ENCODE results near the gene NR2C2AP. TPM values are rescaled to one million over a fixed set of nuclear protein-coding genes. Genes with fewer than 3 reads are reported as not detected.

The NR2C2AP gene
- total and polyA plus RNA-seq, 2 of the 13 experiments (the other 11 are each of a cell fraction or from before 2014, with no cell fraction given): 12.2 to 26.8 TPM

DNA sequence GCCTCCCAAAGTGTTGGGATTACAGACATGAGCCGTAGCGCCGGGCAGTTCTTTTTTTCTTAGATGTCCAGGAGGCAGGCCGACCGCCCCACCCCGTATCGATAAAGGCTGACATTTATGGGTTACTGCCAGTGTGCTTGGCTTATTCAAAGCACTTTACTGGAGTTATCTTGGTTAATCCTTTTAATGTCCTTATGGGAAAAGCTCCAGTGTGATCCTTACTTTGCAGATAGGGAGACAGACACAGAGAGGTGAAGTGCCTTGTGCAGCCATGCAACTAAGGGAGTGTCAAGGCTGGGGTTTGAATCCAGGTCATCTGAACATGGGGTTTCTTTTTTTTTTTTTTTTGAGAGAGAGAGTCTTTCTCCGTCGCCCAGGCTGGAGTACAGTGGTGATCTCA is 27.8 kb upstream of the NR2C2AP start (continued):
- TF ChIP-seq ZNF737 (CRISPR knock-in tag; IDR thresholded peaks at IDR 0.05; ENCODE audit: borderline replicate concordance): no peak
- no peak for TF ChIP-seq ZNF563 (CRISPR knock-in tag; IDR thresholded peaks at IDR 0.05)
- TF ChIP-seq TCF7 (IDR thresholded peaks at IDR 0.05; ENCODE audit: low read depth): no peak
- TF ChIP-seq ZNF710 (CRISPR knock-in tag; IDR thresholded peaks at IDR 0.05; ENCODE audit: borderline replicate concordance): no peak
- no peak for TF ChIP-seq SNRNP70 (IDR thresholded peaks at IDR 0.05; ENCODE audit: low read depth, low read length)
- no peak for TF ChIP-seq HMG20B (CRISPR knock-in tag; conservative IDR thresholded peaks at IDR 0.05)
- TF ChIP-seq, protein P1, sequence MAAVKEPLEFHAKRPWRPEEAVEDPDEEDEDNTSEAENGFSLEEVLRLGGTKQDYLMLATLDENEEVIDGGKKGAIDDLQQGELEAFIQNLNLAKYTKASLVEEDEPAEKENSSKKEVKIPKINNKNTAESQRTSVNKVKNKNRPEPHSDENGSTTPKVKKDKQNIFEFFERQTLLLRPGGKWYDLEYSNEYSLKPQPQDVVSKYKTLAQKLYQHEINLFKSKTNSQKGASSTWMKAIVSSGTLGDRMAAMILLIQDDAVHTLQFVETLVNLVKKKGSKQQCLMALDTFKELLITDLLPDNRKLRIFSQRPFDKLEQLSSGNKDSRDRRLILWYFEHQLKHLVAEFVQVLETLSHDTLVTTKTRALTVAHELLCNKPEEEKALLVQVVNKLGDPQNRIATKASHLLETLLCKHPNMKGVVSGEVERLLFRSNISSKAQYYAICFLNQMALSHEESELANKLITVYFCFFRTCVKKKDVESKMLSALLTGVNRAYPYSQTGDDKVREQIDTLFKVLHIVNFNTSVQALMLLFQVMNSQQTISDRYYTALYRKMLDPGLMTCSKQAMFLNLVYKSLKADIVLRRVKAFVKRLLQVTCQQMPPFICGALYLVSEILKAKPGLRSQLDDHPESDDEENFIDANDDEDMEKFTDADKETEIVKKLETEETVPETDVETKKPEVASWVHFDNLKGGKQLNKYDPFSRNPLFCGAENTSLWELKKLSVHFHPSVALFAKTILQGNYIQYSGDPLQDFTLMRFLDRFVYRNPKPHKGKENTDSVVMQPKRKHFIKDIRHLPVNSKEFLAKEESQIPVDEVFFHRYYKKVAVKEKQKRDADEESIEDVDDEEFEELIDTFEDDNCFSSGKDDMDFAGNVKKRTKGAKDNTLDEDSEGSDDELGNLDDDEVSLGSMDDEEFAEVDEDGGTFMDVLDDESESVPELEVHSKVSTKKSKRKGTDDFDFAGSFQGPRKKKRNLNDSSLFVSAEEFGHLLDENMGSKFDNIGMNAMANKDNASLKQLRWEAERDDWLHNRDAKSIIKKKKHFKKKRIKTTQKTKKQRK (IDR thresholded peaks at IDR 0.05; ENCODE audit: low read length): no peak
- no peak for TF ChIP-seq GATA4 (IDR thresholded peaks at IDR 0.05; ENCODE audit: borderline replicate concordance, low read depth)
- TF ChIP-seq ZNF562 (CRISPR knock-in tag; IDR thresholded peaks at IDR 0.05; ENCODE audit: borderline replicate concordance): no peak
- TF ChIP-seq, protein P2, sequence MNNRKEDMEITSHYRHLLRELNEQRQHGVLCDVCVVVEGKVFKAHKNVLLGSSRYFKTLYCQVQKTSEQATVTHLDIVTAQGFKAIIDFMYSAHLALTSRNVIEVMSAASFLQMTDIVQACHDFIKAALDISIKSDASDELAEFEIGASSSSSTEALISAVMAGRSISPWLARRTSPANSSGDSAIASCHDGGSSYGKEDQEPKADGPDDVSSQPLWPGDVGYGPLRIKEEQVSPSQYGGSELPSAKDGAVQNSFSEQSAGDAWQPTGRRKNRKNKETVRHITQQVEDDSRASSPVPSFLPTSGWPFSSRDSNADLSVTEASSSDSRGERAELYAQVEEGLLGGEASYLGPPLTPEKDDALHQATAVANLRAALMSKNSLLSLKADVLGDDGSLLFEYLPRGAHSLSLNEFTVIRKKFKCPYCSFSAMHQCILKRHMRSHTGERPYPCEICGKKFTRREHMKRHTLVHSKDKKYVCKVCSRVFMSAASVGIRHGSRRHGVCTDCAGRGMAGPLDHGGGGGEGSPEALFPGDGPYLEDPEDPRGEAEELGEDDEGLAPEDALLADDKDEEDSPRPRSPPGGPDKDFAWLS (CRISPR knock-in tag; IDR thresholded peaks at IDR 0.05; ENCODE audit: borderline replicate concordance): no peak
- TF ChIP-seq NR2F6 (IDR thresholded peaks at IDR 0.05): no peak
- no peak for TF ChIP-seq NR2F6 (CRISPR knock-in tag; IDR thresholded peaks at IDR 0.05)

Measured in HepG2 (cell line).